B cell (primary cell): ENCODE results near the gene PLEKHH3. TPM values are rescaled to one million over a fixed set of nuclear protein-coding genes. Genes with fewer than 3 reads are reported as not detected.

Source experiments
- ATAC-seq: fragments of 200-7000 bp; cut with Tn5 transposase; one replicate; pipeline ENCODE4 v1.10.0; 2021; ENCODE audit warnings: low read depth, mild to moderate bottlenecking, moderate number of reproducible peaks, moderate library complexity
- CTCF ChIA-PET: fragments of 350-600 bp; sonication (Branson Sonifier 250); formaldehyde crosslinking; loops from one replicate; lab custom pipeline; 2021; ENCODE audit warnings: antibody characterized with exemption, inconsistent platforms; lab: Charles Lee
- POLR2A ChIA-PET: fragments of 350-600 bp; sonication (Branson Sonifier 250); formaldehyde crosslinking; loops from one replicate; lab custom pipeline; 2021; ENCODE audit warnings: antibody characterized with exemption; lab: Charles Lee
- DNase-seq: peaks from one replicate; pipeline ENCODE4 v3.0.0; 2013
- H2AFZ ChIP-seq: 2 replicates; pipeline ENCODE4 v1.6.1; 2012; ENCODE audit warnings: mild to moderate bottlenecking, low read depth, low read length; ENCODE audit not compliant: insufficient read depth, poor library complexity, severe bottlenecking
- H3K27ac ChIP-seq, 2 donors: 1 replicate in 1 of 2; 2 replicates in 1 of 2; pipeline ENCODE4 v1.5.1; 2012 to 2013; ENCODE audit warnings: low read length in 2 of 2, mild to moderate bottlenecking in 2 of 2, moderate library complexity in 1 of 2
- H3K27me3 ChIP-seq, 4 experiments: fragments of 200-600 bp in 1 of 4; sonication (generic) in 1 of 4; replicated peaks in 1 of 4; 1 replicate in 2 of 4; 2 replicates in 2 of 4; pipeline versions ENCODE4 v1.6.1 to v1.7.0; 2013 to 2016; ENCODE audit warnings: low read length in 3 of 4, mild to moderate bottlenecking in 2 of 4, mixed read lengths in 1 of 4, moderate library complexity in 1 of 4; ENCODE audit not compliant: insufficient read depth in 4 of 4, control insufficient read depth in 3 of 4; ENCODE audit errors: control extremely low read depth in 1 of 4
- H3K36me3 ChIP-seq, 2 experiments: replicated peaks in 1 of 2; 1 replicate in 1 of 2; 2 replicates in 1 of 2; pipeline versions ENCODE4 v1.6.1 to v1.7.1; 2013; ENCODE audit warnings: low read length in 1 of 2; ENCODE audit not compliant: insufficient read depth in 2 of 2, control insufficient read depth in 1 of 2; ENCODE audit errors: control extremely low read depth in 1 of 2, extremely low read depth in 1 of 2
- H3K4me1 ChIP-seq, 2 donors: fragments of 200-600 bp in 1 of 2; sonication (generic) in 1 of 2; 1 replicate in 1 of 2; 2 replicates in 1 of 2; pipeline versions ENCODE4 v1.5.1 to v1.6.1; 2013 to 2017; ENCODE audit warnings: low read length in 2 of 2; ENCODE audit not compliant: control insufficient read depth in 2 of 2, insufficient read depth in 2 of 2
- H3K4me2 ChIP-seq: replicated peaks from 2 replicates; pipeline ENCODE3; 2012; ENCODE audit warnings: mild to moderate bottlenecking, low read depth, low read length; ENCODE audit not compliant: poor library complexity, severe bottlenecking
- H3K4me3 ChIP-seq, 5 experiments: fragments of 200-600 bp in 1 of 5; sonication (generic) in 1 of 5; 1 replicate in 3 of 5; 2 replicates in 2 of 5; pipeline versions ENCODE4 v1.5.1 to v1.7.0; 2011 to 2016; ENCODE audit warnings: low read length in 4 of 5, mild to moderate bottlenecking in 4 of 5, low read depth in 2 of 5, control low read depth in 1 of 5, moderate library complexity in 1 of 5; ENCODE audit not compliant: insufficient read depth in 1 of 5; ENCODE audit errors: control extremely low read depth in 1 of 5, extremely low read depth in 1 of 5
- H3K79me2 ChIP-seq: fragments of 200-600 bp; sonication (generic); one replicate; pipeline ENCODE4 v1.6.0; 2016; ENCODE audit warnings: low read length; ENCODE audit not compliant: control insufficient read depth, insufficient read depth
- H3K9ac ChIP-seq: fragments of 200-600 bp; sonication (generic); 2 replicates; pipeline ENCODE4 v1.6.1; 2017; ENCODE audit warnings: mild to moderate bottlenecking, low read length, moderate library complexity
- H3K9me3 ChIP-seq, 3 donors: one replicate each; pipeline versions ENCODE4 v1.6.1 to v1.7.1; 2013; ENCODE audit warnings: low read length in 2 of 3; ENCODE audit not compliant: control insufficient read depth in 2 of 3, insufficient read depth in 1 of 3; ENCODE audit errors: control extremely low read depth in 1 of 3
- H4K20me1 ChIP-seq: 2 replicates; pipeline ENCODE4 v1.6.0; 2012; ENCODE audit warnings: mild to moderate bottlenecking, low read length; ENCODE audit not compliant: insufficient read depth, control insufficient read depth, poor library complexity, severe bottlenecking
- H3K27ac Mint-ChIP-seq: one replicate; pipeline ENCODE4 v1.8.0; 2021; ENCODE audit warnings: mixed read lengths
- H3K27me3 Mint-ChIP-seq: one replicate; pipeline ENCODE4 v1.8.0; 2021; ENCODE audit warnings: mixed read lengths
- H3K4me1 Mint-ChIP-seq: one replicate; pipeline ENCODE4 v1.8.0; 2021; ENCODE audit warnings: mixed read lengths
- H3K4me3 Mint-ChIP-seq: one replicate; pipeline ENCODE4 v1.8.0; 2021; ENCODE audit warnings: mixed read lengths
- H3K9me3 Mint-ChIP-seq: one replicate; pipeline ENCODE4 v1.8.0; 2022; ENCODE audit warnings: mixed read lengths; ENCODE audit not compliant: insufficient read depth
- CTCF ChIP-seq: fragments of 200-600 bp; IDR thresholded peaks from one replicate; pipeline ENCODE4 v1.8.0; 2022; ENCODE audit warnings: antibody characterized with exemption, mild to moderate bottlenecking
- EZH2 ChIP-seq: IDR thresholded peaks from 2 replicates; pipeline ENCODE4 v1.6.1; 2012; ENCODE audit warnings: borderline replicate concordance, low read depth, mild to moderate bottlenecking, moderate library complexity, low read length; ENCODE audit not compliant: insufficient read depth, poor library complexity, severe bottlenecking
- WGBS: methylation state at CpG from one replicate; pipeline ENCODE4 v1.1.5; 2013; ENCODE audit warnings: missing lambda C conversion rate; ENCODE audit not compliant: insufficient coverage; 5-methylcytosine and 5-hydroxymethylcytosine counted together
- intact Hi-C: fragments of 100-400 bp; cut with micrococcal nuclease; formaldehyde crosslinking; loops from one replicate; pipeline ENCODE4 v1.10.0; 2022
- polyA plus RNA-seq: library from polyadenylated mRNA; depleted of rRNA; stranded (reverse); fragments of >200 nt; gene quantifications from 2 replicates; pipeline ENCODE4 v1.2.3, GENCODE V29; 2012
- total RNA-seq, 2 donors: library from RNA; stranded (reverse); fragments of 120-200 nt in 1 of 2; gene quantifications; 1 replicate in 1 of 2; 2 replicates in 1 of 2; pipeline versions ENCODE4 v1.2.3 to v1.2.4, GENCODE V29; 2013 to 2022

PLEKHH3 gene
- total and polyA plus RNA-seq, 2 donors (not counting 1 experiment from before 2014, with no cell fraction given), result 0.44 to 0.67 TPM

GRCh38 chr17:42681976-42682721 lies 5.4 kb upstream of the PLEKHH3 start, which contains the start of gene CNTNAP1:
TSS of gene CNTNAP1 (plus strand) at chr17:42682531. CDS start at chr17:42682830, 299 bp downstream.
- peak; percentile 63 for DNase-seq
- CTCF ChIA-PET, result interaction anchor here (1.3 kb wide), 1 partner anchor 12 kb away, joined by 3 read pairs; no protein-coding TSS in a partner anchor

More at GRCh38 chr17:42681976-42682721, 5.4 kb upstream of the PLEKHH3 start, which contains the start of gene CNTNAP1:
- Histone ChIP-seq H3K79me2 (no peaks in the 10 kb centered on the region), H4K20me1 (peaks cover 14% of the 10 kb centered on the region), H3K4me1 (peaks cover 52 to 60% of the 10 kb centered on the region in 2 donors), H3K9me3 (peaks cover 0 to 14% (median 0%) of the 10 kb centered on the region in 3 donors), H3K27me3 (peaks cover 0 to 28% (median 11%) of the 10 kb centered on the region in 4 experiments), H3K27ac (no peak within 1 kb of the TSS), H3K36me3 (no peaks in the 10 kb centered on the region), H3K9ac (peak within 1 kb of the TSS; percentile 52), H3K4me3 (peak within 1 kb of the TSS; percentile 12 to 65 (median 31)), H2AFZ (peak within 1 kb of the TSS; percentile 62), H3K4me2 (peak within 1 kb of the TSS; percentile 86)
- peak within 1 kb of the TSS; percentile 38 for H3K27ac Mint-ChIP-seq
- TF ChIP-seq EZH2 (no peak), CTCF (no peak)
- no peak for ATAC-seq
- H3K4me3 Mint-ChIP-seq, result peak within 1 kb of the TSS; percentile 83
- H3K27me3 Mint-ChIP-seq, result no peaks in the 10 kb centered on the region
- peaks cover 53% of the 10 kb centered on the region for H3K4me1 Mint-ChIP-seq
- WGBS, result under 1% methylated on average over 17 of the region's 22 CpGs
- H3K9me3 Mint-ChIP-seq, result no peaks in the 10 kb centered on the region
- intact Hi-C loops, result no loop called here
- POLR2A ChIA-PET, result interaction anchor here (0.7 kb wide), 1 partner anchor 74 kb away, joined by 3 read pairs; no protein-coding TSS in a partner anchor
